HG03571 (cell line): ENCODE measurements around the gene ADORA2A.
"Not testable (repeated sequence)": the region's sequence is repeated elsewhere in the genome, so short reads cannot be mapped to it uniquely, and the experiment has no call there.

Experiments
- ATAC-seq: cut with Tn5 transposase; IDR thresholded peaks from one replicate; pipeline ENCODE4 v1.9.1; 2021; ENCODE audit not compliant: unreplicated experiment

Gene ADORA2A

GRCh38 chr22:24482998-24483397 is 55.6 kb downstream of the ADORA2A start:
- no peak for ATAC-seq

- ATAC-seq: no peak
These were observed 56.7 kb downstream of the ADORA2A start for GRCh38 chr22:24483976-24484545.

GRCh38 chr22:24485170-24485569 is 57.8 kb downstream of the ADORA2A start:
- ATAC-seq: no peak

- no peak for ATAC-seq
These were observed 58.2 kb downstream of the ADORA2A start for GRCh38 chr22:24485608-24486007.

GRCh38 chr22:24486501-24486921 is 59.1 kb downstream of the ADORA2A start:
- no peak for ATAC-seq

- ATAC-seq: no peak
These were observed 61.6 kb downstream of the ADORA2A start for GRCh38 chr22:24489011-24489410.

- ATAC-seq: not testable (repeated sequence)
These were observed 62.0 kb downstream of the ADORA2A start for GRCh38 chr22:24489434-24489833.
